IPS DF 19.7 (cell line): ENCODE results near the gene ZNF428.
"Not testable (repeated sequence)": the region's sequence is repeated elsewhere in the genome, so short reads cannot be mapped to it uniquely, and the experiment has no call there.

Experiments used
- DNase-seq: peaks from one replicate; pipeline ENCODE4 v3.0.0-alpha.2; 2013; ENCODE audit warnings: low read depth, low spot score

ZNF428 gene

DNA sequence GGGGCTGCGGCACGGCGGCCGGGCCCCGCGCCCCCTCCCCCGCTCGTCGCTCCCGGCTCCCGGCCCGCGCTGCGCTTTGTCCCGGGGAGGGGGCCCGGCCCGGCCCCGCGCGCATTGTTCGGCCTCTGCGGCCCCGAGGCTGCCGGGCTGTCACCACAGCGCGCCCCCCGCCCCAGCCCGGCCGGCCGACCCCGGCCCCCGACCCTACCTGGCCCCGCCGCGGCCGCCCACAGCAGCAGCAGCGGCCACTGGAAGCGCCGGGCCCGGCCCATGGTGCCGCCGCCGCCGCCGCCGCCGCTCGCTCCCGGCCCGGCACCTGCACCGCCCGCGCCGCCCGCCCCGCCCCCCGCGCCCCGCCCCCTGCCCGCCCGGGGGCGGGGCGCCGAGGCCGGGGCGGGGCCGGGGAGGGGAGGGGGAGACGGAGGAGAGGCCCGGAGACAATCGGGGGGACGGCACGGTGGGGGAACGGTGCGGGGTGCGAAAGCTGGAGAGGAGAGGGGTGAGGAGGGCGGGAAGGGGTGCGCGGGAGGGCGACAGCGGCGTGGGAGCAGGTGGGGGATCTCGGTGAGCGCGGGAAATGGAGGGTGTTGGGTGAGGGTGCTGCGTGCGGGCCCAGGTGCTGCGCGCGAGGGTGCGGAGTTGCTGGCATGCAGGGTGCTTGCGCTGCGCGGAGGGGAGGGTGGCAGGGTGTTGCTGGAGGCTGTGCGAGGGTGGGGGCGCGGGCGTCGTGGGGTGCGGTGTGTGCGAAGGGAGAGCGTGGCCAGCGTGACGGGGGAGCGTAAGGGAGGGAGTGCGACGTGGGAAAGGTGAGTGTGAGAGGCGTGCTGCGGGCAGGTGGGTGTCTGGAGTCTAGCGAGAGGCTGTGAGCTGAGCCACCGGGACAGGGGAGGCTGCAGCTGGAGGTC is 20.3 kb upstream of the ZNF428 start, which contains the start of gene CADM4:
Gene CADM4 (minus strand): TSS at position 332 of the 905 bp plus-strand sequence. CDS start 60 bp downstream, at position 272.
- DNase-seq: no peak

GRCh38 chr19:43638995-43639518 is 19.6 kb upstream of the ZNF428 start:
- no peak for DNase-seq

GRCh38 chr19:43638214-43638994 is 19.0 kb upstream of the ZNF428 start:
- no peak for DNase-seq

GRCh38 chr19:43636121-43636683 is 16.8 kb upstream of the ZNF428 start:
- peak; percentile 38 for DNase-seq

DNA sequence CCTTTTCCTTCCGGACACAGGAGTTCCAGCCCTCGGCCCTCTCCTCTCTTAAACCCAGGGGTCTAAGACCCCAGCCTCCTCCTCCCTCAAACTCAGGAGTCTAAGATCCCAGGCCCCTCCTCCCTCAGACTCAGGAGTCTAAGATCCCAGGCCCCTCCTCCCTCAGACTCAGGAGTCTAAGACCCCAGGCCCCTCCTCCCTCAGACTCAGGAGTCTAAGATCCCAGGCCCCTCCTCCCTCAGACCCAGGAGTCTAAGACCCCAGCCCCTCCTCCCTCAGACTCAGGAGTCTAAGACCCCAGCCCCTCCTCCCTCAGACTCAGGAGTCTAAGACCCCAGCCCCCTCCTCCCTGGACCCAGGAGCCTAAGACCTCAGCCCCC is 16.1 kb upstream of the ZNF428 start:
- DNase-seq: not testable (repeated sequence)

DNA sequence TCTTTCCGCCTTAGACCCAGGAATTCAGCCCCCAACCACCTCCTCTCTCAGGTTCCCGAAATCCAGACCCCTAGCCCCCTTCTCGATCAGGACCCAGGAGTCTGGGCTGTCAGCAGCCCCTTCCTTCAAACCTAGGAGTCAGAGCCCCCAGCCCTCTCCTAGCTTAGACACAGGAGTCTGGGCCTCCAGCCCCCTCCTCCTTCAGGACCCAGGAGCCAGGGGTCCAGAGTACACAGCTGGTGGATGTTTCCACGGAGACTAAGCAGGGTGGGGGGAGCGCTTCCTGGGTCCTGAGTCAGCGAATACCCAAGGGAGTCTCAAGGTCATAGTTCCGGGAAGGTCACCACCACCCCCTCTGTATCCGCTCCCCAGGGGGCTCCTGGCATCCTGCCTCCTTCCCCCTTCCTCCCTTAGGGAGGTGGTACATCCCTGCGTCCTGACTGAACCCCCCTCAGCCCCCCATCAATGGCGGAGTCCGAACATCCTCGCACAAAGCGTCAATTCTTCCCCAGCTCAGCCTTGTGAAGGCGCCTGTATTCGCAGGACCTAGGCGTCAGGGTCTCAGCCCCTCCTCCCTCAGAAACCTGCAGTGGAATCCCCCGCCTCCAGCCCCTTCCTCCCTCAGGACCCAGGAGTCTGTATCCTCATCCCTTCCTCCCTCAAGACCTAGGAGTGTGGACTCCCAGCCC is 15.6 kb upstream of the ZNF428 start:
- DNase-seq: no peak

DNA sequence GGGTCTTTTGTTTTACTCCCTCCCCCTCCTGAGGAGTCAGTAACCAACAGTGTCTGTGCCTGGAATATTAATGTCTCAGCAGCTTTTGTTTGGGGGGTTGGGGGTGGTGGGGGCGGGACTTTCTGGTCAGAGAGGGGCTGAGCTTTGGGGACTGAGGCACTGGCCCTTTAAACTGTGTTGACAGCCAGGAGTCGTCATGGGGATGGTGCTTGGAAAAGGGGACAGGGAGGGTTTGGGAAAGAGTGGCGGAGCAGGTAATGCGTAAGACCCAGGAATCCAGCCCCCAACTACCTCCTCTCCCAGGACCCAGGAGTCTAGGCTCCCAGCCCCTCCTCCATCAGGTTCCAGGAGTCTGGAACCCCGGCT is 15.1 kb upstream of the ZNF428 start:
- DNase-seq: no peak

GRCh38 chr19:43634068-43634467 is 14.6 kb upstream of the ZNF428 start:
- DNase-seq: no peak

DNA sequence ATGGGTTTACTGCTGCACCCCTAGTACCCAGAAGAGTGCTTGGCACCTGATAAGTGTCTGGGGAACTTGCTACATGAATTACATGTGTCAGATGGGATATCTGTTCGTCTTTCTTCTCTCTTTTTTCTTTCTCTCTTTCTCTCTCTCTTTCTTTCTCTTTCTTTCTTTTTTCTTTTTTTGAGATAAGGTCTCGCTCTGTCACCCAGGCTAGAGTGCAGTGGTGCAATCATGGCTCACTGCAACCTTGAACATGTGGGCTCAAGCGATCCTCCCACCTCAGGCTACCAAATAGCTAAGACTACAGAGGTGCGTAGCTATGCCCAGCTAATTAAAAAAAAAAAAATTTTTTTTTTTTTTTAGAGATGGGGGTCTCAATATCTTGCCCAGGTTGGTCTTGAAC is 14.1 kb upstream of the ZNF428 start:
- DNase-seq: no peak

DNA sequence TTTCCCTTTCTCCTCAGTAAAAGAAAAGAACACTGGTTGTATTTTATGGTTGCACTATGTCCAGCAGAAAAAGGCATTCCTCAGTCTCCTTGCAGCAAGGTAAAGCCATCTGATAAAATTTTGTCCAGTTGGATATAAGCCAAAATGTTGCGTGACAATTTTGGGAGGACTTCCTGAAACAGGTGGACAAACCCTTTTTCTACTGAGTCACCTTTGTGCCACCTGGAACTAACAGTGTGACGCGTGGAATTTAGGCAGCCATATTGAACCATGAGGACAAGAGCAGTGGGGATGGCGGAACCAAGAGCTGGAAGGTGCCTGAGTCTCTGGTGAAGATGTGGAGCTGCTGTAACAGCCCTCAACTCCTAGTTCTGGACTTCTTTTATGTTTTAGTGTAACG is 12.1 kb upstream of the ZNF428 start:
- DNase-seq: no peak

- DNase-seq: no peak
Observed at GRCh38 chr19:43628646-43629326, 9.4 kb upstream of the ZNF428 start.

DNA sequence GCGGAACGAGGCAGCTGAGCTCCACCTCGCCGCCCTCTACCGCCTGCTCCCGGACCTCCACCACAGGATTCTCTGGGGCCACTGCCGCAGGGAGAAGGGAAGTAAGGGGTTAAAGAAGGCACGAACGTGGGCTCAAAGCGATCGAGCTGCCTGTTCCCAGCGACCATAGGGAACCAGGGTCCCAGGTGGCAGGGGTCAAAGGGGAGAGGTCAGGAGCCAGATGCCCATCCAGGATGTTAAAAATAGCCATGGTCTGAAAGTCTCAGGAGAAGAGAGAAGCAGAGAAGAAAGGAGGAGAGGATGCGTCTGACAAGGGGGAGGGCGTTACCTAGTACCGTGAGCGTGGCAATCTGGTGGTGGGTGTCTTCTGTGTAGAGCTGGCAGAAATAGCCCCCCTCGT is 7.4 kb upstream of the ZNF428 start:
- no peak for DNase-seq

GRCh38 chr19:43625918-43626579 is 6.6 kb upstream of the ZNF428 start:
- no peak for DNase-seq

DNA sequence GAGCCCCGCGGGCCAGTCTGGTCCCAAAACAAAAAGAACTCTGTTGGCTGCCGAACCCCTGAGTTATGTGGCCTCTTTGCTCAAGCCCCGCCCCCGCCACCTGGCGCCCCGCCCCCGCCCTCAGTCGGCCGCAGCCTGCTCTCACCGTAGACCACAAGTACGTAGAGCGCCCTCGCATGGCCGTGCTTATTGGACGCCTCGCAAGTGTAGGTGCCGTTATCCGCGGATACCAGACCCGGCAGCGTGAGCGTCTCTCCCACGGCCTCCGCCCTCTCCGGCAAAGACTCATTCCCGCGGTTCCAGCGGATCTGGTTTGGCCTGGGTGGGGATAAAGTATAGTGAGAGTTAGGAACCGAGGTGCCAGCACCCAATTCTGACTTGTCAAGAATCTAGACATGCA is 5.5 kb upstream of the ZNF428 start:
- DNase-seq: peak; percentile 69

- DNase-seq: peak; percentile 15
Observed at GRCh38 chr19:43623889-43624670, 4.7 kb upstream of the ZNF428 start.

DNA sequence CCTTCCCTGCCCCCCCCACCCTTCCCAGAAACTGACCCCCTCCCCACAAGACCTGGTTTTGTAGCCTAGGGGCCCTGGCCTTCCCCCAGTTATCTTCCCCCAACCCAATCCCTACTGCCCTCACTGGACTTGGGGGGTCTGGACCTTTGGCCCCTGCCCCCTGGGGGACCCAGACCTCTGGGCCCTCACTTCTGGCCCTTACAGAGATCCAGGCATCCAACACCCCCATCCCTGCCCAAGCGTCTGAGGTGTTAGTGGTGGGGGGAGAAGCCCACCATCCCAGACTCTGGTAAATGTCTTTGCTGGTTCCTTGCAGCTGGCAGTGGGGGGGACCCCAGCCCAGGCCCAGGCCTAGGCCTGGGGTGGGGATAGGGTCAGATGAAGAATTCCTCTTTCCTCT is 3.5 kb upstream of the ZNF428 start:
- DNase-seq: no peak

- DNase-seq: no peak
Observed at GRCh38 chr19:43622070-43622469, 2.6 kb upstream of the ZNF428 start.

- no peak for DNase-seq
Observed at GRCh38 chr19:43620061-43621001, 902 bp upstream of the ZNF428 start.

GRCh38 chr19:43618921-43619261 is 538 bp downstream of the ZNF428 start:
- no peak for DNase-seq
